HG02623 (cell line): ENCODE results near the gene SEPTIN5.
"Not testable (repeated sequence)": the region's sequence is repeated elsewhere in the genome, so short reads cannot be mapped to it uniquely, and the experiment has no call there.

Source experiments
- ATAC-seq: cut with Tn5 transposase; IDR thresholded peaks from one replicate; pipeline ENCODE4 v1.9.1; 2021; ENCODE audit warnings: moderate library complexity; ENCODE audit not compliant: unreplicated experiment

Gene SEPTIN5

DNA sequence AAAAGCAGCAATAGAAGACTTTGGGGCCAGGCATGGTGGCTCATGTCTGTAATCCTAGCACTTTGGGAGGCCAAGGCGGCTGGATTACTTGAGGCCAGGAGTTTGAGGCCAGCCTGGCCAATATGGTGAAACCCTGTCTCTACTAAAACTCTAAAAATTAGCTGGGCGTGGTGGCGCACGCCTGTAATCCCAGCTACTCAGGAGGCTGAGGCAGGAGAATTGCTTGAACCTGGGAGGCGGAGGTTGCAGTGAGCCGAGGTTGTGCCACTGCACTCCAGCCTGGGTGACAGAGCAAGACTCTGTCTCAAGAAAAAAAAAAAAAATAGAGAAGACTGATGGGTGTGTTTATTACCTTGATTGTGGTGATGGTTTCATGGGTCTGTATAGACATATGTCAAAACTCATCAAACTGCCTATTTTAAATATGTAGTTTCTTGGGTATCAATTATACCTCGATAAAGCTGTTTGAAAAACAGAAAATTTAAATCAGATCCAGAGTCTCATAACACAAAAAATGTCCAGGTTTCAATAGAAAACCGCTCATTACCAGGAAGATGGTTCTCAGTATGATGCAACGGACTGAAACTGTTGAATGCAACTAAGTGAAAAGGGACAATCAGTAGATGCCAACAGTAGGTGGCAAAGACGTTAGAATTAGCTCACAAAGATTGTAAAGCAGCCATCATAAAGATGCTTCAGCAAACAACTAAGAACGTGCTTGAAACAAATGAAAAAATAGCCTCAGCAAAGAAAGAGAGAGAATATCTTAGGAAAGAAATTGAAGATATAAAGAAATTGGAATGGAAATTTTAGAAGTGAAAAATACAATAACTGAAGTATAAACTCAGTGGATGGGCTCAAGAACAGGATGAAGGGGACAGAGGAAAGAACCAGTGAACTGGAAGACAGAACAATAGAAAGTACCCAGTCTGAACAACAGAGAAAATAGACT, 33.1 kb upstream of the SEPTIN5 start:
- ATAC-seq, result no peak

- ATAC-seq, result no peak
Measured at GRCh38 chr22:19681863-19682245, 32.4 kb upstream of the SEPTIN5 start.

DNA sequence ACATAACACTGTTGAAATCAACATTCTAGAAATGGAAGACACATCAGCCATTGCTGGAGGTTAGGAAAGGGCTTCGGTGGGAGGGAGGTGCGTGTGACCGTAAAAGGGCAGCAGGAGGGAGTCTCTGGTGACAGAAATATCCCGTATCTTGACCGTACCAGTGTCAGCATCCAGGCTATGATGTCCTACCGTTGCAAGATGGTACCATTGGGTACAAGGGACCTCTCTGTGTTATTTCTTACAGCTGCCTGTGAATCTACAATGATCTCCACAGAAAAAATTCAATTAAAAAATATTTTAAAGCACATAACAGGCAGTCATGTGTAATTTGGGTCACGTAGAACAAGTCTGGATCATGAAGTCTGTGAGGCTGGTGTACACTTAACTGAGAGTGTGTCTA, 27.4 kb upstream of the SEPTIN5 start:
- no peak for ATAC-seq

- no peak for ATAC-seq
Measured at GRCh38 chr22:19687561-19688300, 26.6 kb upstream of the SEPTIN5 start.

DNA sequence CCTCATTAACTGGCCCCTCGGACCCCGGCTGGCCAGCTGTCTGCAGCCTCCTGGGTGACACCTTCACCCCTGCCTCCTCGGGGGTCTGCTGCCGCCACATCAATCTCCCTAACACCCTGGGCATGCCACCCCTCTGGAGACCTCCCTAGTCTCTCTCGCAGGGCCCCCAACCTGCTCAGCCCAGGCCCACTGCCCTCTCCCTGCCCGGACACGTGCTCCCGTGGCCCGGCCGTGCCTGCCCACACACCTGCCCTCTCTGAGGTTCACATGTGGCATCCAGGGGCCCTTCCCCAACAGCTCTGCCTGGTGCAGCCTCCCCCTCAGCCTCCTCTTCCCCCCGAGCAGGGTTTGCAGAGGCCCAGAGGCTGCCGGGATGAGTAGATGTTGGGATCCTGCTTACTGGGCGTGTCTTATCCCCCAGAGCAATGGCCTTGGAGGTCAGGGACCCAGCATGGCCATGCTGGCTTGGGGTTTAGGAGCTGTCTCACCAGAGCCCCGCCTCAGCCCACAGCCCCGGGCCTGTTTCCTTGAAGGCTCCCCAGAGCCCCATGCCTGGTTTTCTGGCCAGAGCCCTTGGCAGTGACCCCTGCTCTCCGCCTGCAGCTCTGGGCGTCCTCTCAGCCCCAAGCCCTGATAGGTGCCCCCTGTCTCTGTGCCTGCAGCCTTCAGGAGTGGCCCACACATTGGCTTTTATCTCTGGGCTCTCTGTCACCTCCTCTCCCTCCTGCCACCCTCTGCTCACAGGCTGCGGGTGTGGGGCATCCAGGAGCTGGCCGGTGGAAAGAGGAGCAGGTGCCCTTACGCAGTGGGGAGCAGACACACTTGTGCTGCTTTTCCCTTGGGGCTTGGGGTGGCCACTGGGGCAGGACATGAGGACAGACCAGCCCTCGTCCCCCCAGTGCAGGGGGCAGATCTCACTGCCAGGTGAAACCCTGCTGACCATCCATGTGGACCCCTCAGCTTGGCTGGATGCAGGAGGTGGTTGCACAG, 25.7 kb upstream of the SEPTIN5 start:
- ATAC-seq, result no peak

DNA sequence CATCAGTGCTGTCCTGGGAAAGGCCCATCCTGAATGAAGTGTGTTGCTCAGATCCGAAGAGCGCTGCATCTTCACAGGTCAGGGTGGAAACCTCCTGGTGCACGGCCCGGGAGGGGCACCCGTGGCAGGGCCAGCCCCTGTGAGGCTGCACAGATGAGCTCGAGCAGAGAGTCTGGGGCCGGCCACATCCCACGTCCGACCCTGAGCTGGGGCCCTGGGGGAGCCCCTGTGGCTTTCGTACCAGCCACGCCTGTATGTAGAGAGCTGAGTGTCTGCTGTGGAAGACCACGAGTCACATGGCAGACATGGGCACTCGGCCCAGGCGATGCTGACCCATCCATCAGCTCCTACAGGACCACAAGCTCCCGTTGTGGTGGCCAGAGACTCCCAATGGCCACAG, 24.9 kb upstream of the SEPTIN5 start:
- no peak for ATAC-seq

DNA sequence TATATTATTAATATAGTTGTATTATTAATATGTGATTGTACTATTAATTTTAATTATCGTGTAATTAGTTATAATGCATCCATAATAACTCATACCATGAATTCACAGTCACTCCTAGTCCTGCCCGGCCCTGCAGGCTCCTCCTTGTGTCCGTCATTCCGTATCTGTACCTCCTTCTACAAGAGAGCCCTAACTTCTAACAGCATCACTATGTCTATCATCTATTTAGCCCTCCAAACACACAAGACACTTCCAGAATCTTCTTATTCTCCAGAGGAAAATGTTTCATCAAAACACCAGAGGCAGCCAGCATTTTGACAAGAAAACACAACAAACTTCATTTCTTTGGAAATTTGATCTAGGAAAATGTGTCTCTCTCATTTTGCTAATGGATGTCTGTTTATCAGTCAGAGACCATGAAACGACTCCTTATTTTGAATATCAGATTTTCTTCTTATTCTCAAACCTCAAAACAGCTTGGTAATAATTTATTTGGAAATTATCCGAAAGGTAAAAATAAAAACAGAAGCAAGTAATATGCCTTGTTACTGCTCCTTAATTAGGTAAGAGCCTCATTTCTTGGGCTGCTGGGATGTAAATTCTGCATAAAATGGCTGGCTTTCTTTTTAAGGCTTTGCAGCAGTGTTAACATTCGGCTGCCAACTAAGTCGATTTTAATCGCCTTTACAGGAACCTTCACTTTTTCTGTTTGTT, 23.1 kb upstream of the SEPTIN5 start:
- ATAC-seq, result no peak

DNA sequence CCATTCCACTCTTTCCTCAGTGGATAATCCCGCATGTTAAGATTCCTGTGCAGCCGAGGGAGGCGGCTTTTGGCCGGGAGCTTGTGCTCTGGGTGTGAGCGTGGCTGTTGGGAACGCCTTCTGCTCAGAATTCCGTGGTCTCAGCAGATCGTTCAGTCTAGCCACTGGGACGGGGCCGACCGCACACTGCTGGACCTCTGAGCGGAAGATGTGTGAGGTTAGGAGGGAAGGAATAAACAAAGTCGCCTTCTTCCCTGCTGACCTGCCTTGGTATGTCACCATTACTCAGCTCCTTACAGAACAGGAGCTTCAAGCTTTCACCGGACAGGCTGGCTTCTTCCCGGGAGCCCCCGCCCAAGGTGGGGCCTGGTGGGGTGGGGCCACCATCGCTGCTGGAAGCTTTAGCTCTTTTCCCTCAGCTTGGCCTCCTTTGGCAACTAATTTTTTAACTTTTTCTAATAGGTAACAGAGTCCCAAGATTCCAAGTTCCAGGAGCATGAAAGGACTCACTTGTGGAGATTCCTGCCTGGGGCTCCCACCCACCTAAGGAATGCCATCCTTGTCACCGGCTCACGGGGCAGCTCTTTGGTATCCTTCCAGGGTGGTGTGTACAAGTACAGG, 22.5 kb upstream of the SEPTIN5 start:
- ATAC-seq, result no peak

DNA sequence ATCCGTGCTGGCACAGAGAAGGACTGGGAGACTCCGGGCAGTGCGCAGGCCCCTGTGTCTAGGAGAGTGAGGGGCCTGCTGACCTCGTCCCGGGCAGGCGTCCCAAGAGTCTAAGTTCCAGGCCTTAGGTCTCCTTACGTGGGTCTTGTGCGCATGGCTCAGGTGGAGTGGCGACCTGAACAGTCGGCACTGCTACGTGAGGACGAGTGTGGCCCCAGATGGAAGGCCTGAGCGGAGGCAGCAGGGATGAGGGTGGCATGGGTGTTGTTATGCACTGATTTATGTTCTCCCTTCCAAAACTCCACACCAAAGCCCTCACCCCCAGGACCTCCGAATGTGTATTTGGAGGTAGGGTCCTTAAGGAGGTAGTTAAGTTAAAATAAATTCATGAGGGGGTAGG, 20.7 kb upstream of the SEPTIN5 start:
- ATAC-seq, result no peak

GRCh38 chr22:19693981-19694670, 20.2 kb upstream of the SEPTIN5 start:
- no peak for ATAC-seq

GRCh38 chr22:19694696-19695095, 19.6 kb upstream of the SEPTIN5 start:
- no peak for ATAC-seq

- ATAC-seq, result no peak
Measured at GRCh38 chr22:19696504-19697276, 17.6 kb upstream of the SEPTIN5 start.

GRCh38 chr22:19697871-19698270, 16.4 kb upstream of the SEPTIN5 start:
- not testable (repeated sequence) for ATAC-seq

- ATAC-seq, result no peak
Measured at GRCh38 chr22:19700790-19701419, 13.4 kb upstream of the SEPTIN5 start.

- no peak for ATAC-seq
Measured at GRCh38 chr22:19701420-19702145, 12.7 kb upstream of the SEPTIN5 start.

DNA sequence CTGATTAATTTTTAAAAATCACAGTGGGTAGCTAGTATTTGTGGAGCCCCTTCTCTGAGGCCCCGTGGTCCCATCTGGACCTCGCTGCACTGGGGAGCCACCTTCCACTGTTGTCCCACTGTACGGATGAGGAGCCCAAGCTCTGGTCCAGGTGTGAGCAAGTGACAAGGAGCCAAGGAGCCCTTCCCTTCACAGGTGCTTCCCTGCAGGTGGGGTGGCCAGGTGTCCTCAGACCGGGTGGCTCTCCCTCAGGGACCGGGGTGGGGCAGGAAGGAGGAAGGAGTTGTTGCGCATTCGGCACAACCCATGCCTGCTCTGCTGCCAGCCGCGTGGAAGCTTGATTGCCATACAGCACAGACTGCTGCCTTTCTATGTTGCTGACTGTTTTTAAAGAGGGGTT, 10.4 kb upstream of the SEPTIN5 start:
- ATAC-seq, result no peak

DNA sequence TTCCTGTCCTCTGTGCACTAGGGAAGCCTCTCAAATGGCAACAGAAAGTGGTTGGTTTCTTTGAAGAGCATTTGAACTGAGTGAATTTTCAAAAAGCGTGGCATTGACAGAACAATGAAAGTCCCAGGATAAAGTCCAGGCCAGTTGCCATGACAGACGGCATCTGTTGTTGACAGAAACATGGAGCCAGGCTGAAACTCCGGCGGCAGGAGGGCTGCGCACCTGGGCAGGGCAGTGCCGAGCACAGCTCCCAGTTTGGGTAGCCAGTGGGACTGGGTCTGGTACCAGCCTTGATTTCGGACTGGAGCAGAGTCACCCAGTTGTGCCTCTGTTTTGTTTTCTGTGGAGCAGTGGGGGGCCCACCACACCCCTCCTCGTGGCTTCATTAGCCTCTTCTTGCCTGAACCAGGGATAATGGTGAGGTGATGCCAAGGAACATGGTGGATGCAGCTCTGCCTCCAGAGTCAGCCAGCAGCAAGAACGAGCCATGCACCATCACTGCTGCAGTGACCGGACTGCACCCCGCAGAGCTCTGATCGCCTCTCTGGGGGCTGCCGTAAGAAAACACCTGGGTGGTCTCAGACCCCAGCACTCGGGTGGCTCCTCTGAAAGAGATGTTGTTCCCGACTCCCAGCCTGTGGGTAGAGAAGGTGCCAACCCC, 9.8 kb upstream of the SEPTIN5 start:
- no peak for ATAC-seq
